SK-N-SH (cell line): ENCODE measurements around the gene PF4V1. TPM values are rescaled to one million over a fixed set of nuclear protein-coding genes. Genes with fewer than 3 reads are reported as not detected.

Experiments
- CTCF ChIA-PET: fragments of 300-600, 350-600 bp; formaldehyde crosslinking; extraction: SDS; loops from one replicate; lab custom pipeline; 2021; lab: Yijun Ruan, JAX
- POLR2A ChIA-PET: fragments of 350-600 bp; sonication (Branson Sonifier 250); formaldehyde crosslinking; extraction: SDS; loops from one replicate; lab custom pipeline; 2020; ENCODE audit warnings: antibody characterized with exemption, inconsistent platforms; lab: Yijun Ruan, JAX
- DNase-seq: peaks from one replicate; pipeline ENCODE4 v3.0.0; 2012
- H2AFZ ChIP-seq: fragments of 200-600 bp; sonication (generic); 2 replicates; pipeline ENCODE4 v1.8.1; 2016; ENCODE audit warnings: antibody characterized with exemption, mild to moderate bottlenecking, low read depth
- H3F3A ChIP-seq: fragments of 200-600 bp; sonication (generic); replicated peaks from 2 replicates; pipeline ENCODE3; 2016; ENCODE audit warnings: antibody characterized with exemption, mild to moderate bottlenecking; ENCODE audit not compliant: insufficient read depth
- H3K27ac ChIP-seq, 2 experiments: fragments of 200-500 bp in 1 of 2; fragments of 200-600 bp in 1 of 2; sonication (Bioruptor generic) in 1 of 2; sonication (generic), shearing (Covaris generic) in 1 of 2; 2 replicates each; pipeline versions ENCODE4 v1.5.1 to v1.6.1; 2014 to 2016; ENCODE audit warnings: low read depth in 2 of 2, inconsistent platforms in 1 of 2, low read length in 1 of 2, mild to moderate bottlenecking in 1 of 2, mixed read lengths in 1 of 2
- H3K27me3 ChIP-seq: fragments of 200-600 bp; sonication (generic), shearing (Covaris generic); 2 replicates; pipeline ENCODE4 v1.6.1; 2016; ENCODE audit warnings: mixed run types; ENCODE audit not compliant: insufficient read depth
- H3K36me3 ChIP-seq, 2 experiments: fragments of 200-500 bp in 1 of 2; fragments of 200-600 bp in 1 of 2; sonication (Bioruptor generic) in 1 of 2; sonication (generic) in 1 of 2; replicated peaks in 1 of 2; 2 replicates each; pipeline versions ENCODE3 to v1.5.1; 2014 to 2016; ENCODE audit warnings: low read length in 1 of 2, mild to moderate bottlenecking in 1 of 2; ENCODE audit not compliant: insufficient read depth in 2 of 2, control insufficient read depth in 1 of 2
- H3K4me1 ChIP-seq, 2 experiments: fragments of 200-500 bp in 1 of 2; fragments of 200-600 bp in 1 of 2; sonication (Bioruptor generic) in 1 of 2; sonication (generic), shearing (Covaris generic) in 1 of 2; 2 replicates each; pipeline versions ENCODE4 v1.5.1 to v1.6.1; 2014 to 2016; ENCODE audit warnings: low read depth in 1 of 2, low read length in 1 of 2, mixed run types in 1 of 2; ENCODE audit not compliant: insufficient read depth in 2 of 2, control insufficient read depth in 1 of 2
- H3K4me2 ChIP-seq: fragments of 200-600 bp; sonication (generic), shearing (Covaris generic); 2 replicates; pipeline ENCODE4 v1.6.1; 2017; ENCODE audit warnings: mixed run types
- H3K4me3 ChIP-seq, 2 experiments: fragments of 200-500 bp in 1 of 2; fragments of 200-600 bp in 1 of 2; sonication (Bioruptor generic) in 1 of 2; sonication (generic), shearing (Covaris generic) in 1 of 2; 2 replicates each; pipeline versions ENCODE4 v1.5.1 to v1.8.1; 2014 to 2016; ENCODE audit warnings: low read depth in 2 of 2, inconsistent platforms in 1 of 2, low read length in 1 of 2, mild to moderate bottlenecking in 1 of 2, mixed read lengths in 1 of 2, moderate library complexity in 1 of 2
- H3K79me2 ChIP-seq: fragments of 200-600 bp; sonication (generic); 2 replicates; pipeline ENCODE4 v1.8.1; 2017; ENCODE audit warnings: mild to moderate bottlenecking; ENCODE audit not compliant: insufficient read depth
- H3K9ac ChIP-seq: fragments of 200-600 bp; sonication (generic); 2 replicates; pipeline ENCODE4 v1.6.1; 2017; ENCODE audit warnings: mixed run types
- H3K9me2 ChIP-seq: fragments of 200-600 bp; sonication (generic); 2 replicates; pipeline ENCODE4 v1.6.1; 2017; ENCODE audit warnings: mixed run types
- H3K9me3 ChIP-seq: fragments of 200-600 bp; sonication (generic); 2 replicates; pipeline ENCODE4 v1.6.1; 2017; ENCODE audit warnings: mixed run types, mild to moderate bottlenecking, moderate library complexity
- H4K20me1 ChIP-seq: fragments of 200-600 bp; sonication (generic); 2 replicates; pipeline ENCODE4 v1.6.1; 2017; ENCODE audit warnings: mild to moderate bottlenecking, mixed run types; ENCODE audit not compliant: insufficient read depth
- CHD2 ChIP-seq: fragments of 150-350 bp; IDR thresholded peaks from 2 replicates; pipeline ENCODE4 v1.6.1; 2018; ENCODE audit warnings: low read length; ENCODE audit not compliant: partially characterized antibody
- EP300 ChIP-seq, 2 experiments: IDR thresholded peaks; 2 replicates each; pipeline versions ENCODE4 v1.4.0 to v1.6.1; 2012; ENCODE audit warnings: borderline replicate concordance in 1 of 2, low read depth in 1 of 2, low read length in 1 of 2
- FOXM1 ChIP-seq: IDR thresholded peaks from 2 replicates; pipeline ENCODE4 v1.4.0; 2012; ENCODE audit warnings: low read depth, mild to moderate bottlenecking
- JUND ChIP-seq: IDR thresholded peaks from 2 replicates; pipeline ENCODE4 v1.4.0; 2012
- MAX ChIP-seq: IDR thresholded peaks from 2 replicates; pipeline ENCODE4 v1.4.0; 2012; ENCODE audit warnings: low read depth
- MEF2A ChIP-seq: IDR thresholded peaks from 2 replicates; pipeline ENCODE4 v1.4.0; 2012; ENCODE audit warnings: low read depth, borderline replicate concordance
- NFIC ChIP-seq: IDR thresholded peaks from 2 replicates; pipeline ENCODE4 v1.4.0; 2012; ENCODE audit warnings: borderline replicate concordance
- RAD21 ChIP-seq: IDR thresholded peaks from 2 replicates; pipeline ENCODE4 v1.6.1; 2012; ENCODE audit warnings: mild to moderate bottlenecking, low read length
- RXRA ChIP-seq: IDR thresholded peaks from 2 replicates; pipeline ENCODE4 v1.4.0; 2012; ENCODE audit warnings: low read depth, mild to moderate bottlenecking, borderline replicate concordance
- TCF12 ChIP-seq: IDR thresholded peaks from 2 replicates; pipeline ENCODE4 v1.4.0; 2012
- USF1 ChIP-seq: IDR thresholded peaks from 2 replicates; pipeline ENCODE4 v1.4.0; 2012; ENCODE audit warnings: low read depth, borderline replicate concordance
- YY1 ChIP-seq: IDR thresholded peaks from 2 replicates; pipeline ENCODE4 v1.4.0; 2012; ENCODE audit warnings: low read depth, mild to moderate bottlenecking
- ZBTB33 ChIP-seq: IDR thresholded peaks from 2 replicates; pipeline ENCODE4 v1.4.0; 2012; ENCODE audit warnings: low read depth, borderline replicate concordance
- WGBS: methylation state at CpG from one replicate; pipeline ENCODE4 v1.1.6; 2017; ENCODE audit warnings: low lambda C conversion rate; 5-methylcytosine and 5-hydroxymethylcytosine counted together
- polyA plus RNA-seq, 3 experiments: library from polyadenylated mRNA; depleted of rRNA; stranded (reverse); fragments of >200 nt; gene quantifications; 2 replicates each; pipeline ENCODE4 v1.2.3, GENCODE V29; 2012
- TF ChIP-seq, protein P1 (sequence below): IDR thresholded peaks from 2 replicates; pipeline ENCODE4; 2012
- TF ChIP-seq, protein P2 (sequence below): fragments of 150-350 bp; IDR thresholded peaks from 2 replicates; pipeline ENCODE4 v1.6.1; 2016; ENCODE audit warnings: mild to moderate bottlenecking, low read depth, low read length
- TF ChIP-seq, protein P3 (sequence below): fragments of 150-350 bp; IDR thresholded peaks from 2 replicates; pipeline ENCODE4 v1.6.1; 2017; ENCODE audit warnings: antibody characterized with exemption, low read length, low read depth, borderline replicate concordance

PF4V1 gene
- polyA plus RNA-seq, 1 of the 3 experiments (the other 2 are of a cell fraction): not detected

DNA sequence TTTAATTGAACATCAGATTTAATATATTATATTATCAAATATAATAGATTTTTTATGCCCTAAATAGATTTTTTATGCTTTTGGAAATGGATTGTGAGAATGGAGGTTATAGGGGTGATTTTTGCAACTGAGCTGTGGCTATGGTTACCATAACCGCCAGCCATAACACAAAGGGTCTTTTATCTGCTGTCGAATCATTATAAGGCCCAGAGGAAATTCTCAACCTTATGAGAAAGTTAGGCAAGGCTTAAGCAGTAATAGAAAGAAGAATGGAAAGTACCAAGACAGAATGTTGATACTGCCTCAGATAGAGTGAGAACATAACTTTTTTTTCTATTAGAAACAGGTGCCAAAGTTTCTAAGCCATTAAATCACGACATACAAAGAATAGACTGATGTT, 42.9 kb upstream of the PF4V1 start:
- Histone ChIP-seq H3F3A (no peaks in the 10 kb centered on the region), H3K9ac (no peak overlapping the region), H3K4me1 (no peaks in the 10 kb centered on the region), H3K36me3 (no peaks in the 10 kb centered on the region), H3K27ac (no peak overlapping the region), H3K9me3 (no peaks in the 10 kb centered on the region), H4K20me1 (no peaks in the 10 kb centered on the region), H3K4me2 (no peak overlapping the region), H2AFZ (no peak overlapping the region), H3K9me2 (no peaks in the 10 kb centered on the region), H3K4me3 (no peak overlapping the region), H3K27me3 (no peaks in the 10 kb centered on the region; the same call in 1 of the 2 replicates), H3K79me2 (no peaks in the 10 kb centered on the region)
- DNase-seq: no peak
- TF ChIP-seq, protein P1, sequence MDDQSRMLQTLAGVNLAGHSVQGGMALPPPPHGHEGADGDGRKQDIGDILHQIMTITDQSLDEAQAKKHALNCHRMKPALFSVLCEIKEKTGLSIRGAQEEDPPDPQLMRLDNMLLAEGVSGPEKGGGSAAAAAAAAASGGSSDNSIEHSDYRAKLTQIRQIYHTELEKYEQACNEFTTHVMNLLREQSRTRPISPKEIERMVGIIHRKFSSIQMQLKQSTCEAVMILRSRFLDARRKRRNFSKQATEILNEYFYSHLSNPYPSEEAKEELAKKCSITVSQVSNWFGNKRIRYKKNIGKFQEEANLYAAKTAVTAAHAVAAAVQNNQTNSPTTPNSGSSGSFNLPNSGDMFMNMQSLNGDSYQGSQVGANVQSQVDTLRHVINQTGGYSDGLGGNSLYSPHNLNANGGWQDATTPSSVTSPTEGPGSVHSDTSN: no peak
- TF ChIP-seq MAX (no peak), TCF12 (no peak), USF1 (no peak), MEF2A (no peak), RXRA (no peak), YY1 (no peak), CHD2 (no peak), RAD21 (no peak), ZBTB33 (no peak), NFIC (no peak), FOXM1 (no peak), JUND (no peak), EP300 (IDR thresholded peaks at IDR 0.05; ENCODE audit: borderline replicate concordance in 1 of 2, low read depth in 1 of 2, low read length in 1 of 2) (no peak)
- TF ChIP-seq, protein P2, sequence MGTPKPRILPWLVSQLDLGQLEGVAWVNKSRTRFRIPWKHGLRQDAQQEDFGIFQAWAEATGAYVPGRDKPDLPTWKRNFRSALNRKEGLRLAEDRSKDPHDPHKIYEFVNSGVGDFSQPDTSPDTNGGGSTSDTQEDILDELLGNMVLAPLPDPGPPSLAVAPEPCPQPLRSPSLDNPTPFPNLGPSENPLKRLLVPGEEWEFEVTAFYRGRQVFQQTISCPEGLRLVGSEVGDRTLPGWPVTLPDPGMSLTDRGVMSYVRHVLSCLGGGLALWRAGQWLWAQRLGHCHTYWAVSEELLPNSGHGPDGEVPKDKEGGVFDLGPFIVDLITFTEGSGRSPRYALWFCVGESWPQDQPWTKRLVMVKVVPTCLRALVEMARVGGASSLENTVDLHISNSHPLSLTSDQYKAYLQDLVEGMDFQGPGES: no peak
- TF ChIP-seq, protein P3, sequence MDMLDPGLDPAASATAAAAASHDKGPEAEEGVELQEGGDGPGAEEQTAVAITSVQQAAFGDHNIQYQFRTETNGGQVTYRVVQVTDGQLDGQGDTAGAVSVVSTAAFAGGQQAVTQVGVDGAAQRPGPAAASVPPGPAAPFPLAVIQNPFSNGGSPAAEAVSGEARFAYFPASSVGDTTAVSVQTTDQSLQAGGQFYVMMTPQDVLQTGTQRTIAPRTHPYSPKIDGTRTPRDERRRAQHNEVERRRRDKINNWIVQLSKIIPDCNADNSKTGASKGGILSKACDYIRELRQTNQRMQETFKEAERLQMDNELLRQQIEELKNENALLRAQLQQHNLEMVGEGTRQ: no peak
- ChIA-PET POLR2A (no interaction called here), CTCF (no interaction called here)
- WGBS: 6% methylated on average over 3 of the region's 3 CpGs
